IPS-NIHi7 (cell line): ENCODE data around the gene NBAS.
"Not testable (repeated sequence)": the region's sequence is repeated elsewhere in the genome, so short reads cannot be mapped to it uniquely, and the experiment has no call there.

ENCODE experiments used
- DNase-seq: peaks from one replicate; pipeline ENCODE4 v3.0.0; 2012; ENCODE audit warnings: mixed read lengths; ENCODE audit errors: extremely low spot score

Gene NBAS

GRCh38 chr2:15412309-15412708 lies 148.8 kb downstream of the NBAS start:
- DNase-seq = no peak

- no peak for DNase-seq
Measured at GRCh38 chr2:15410884-15411283, 150.2 kb downstream of the NBAS start.

GRCh38 chr2:15408759-15409158 lies 152.4 kb downstream of the NBAS start:
- DNase-seq = no peak

GRCh38 chr2:15407666-15408065 lies 153.5 kb downstream of the NBAS start:
- DNase-seq = no peak

- DNase-seq = not testable (repeated sequence)
Measured at GRCh38 chr2:15404511-15404910, 156.6 kb downstream of the NBAS start.

DNA sequence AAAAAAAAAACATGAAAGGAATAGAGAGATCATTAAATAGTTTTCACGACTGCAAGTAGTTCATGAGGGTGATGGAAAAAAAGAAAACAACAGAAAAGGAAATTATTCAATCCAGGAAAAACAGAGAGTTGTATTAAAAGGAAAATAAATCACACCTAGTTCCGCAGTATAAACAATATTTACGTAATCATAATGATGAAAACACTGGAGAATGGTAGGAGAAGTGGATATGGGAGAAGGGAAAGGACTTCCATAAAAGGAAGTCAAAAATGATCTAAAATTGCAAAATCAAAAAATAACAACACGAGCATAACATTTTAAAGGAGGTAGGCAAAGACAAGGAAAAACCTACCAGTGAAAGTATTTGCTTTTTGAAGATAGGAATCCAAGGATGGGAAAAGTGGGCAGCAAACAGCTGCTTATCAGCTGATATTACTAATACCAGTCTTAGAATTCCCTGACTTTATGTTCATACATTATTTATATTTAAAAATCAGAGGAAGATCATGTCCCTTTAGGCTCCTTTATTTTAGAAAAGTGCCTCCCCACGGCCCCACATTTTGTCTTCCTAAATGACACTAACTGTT lies 160.8 kb downstream of the NBAS start:
- DNase-seq = no peak

- no peak for DNase-seq
Measured at GRCh38 chr2:15399241-15399640, 161.9 kb downstream of the NBAS start.

GRCh38 chr2:15391751-15392150 lies 169.4 kb downstream of the NBAS start:
- no peak for DNase-seq

DNA sequence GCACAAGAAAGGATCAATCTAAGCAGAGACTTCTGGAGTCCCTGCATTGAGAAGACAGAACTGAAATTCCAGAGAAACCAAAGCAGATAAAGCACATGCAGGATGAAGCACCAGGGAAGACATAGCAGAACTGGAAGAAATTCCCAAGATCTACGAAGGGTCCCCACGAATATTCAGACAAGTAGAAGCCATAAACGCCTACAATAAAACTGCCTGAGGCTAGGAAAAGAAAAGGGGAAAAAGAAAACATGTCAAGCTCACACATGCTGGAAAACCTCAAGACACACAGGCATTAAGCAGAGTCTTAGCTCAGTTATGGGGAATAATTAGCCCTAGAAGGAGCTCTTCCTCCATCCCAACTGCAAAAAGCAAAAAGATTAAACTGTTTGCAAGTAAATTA lies 171.2 kb downstream of the NBAS start:
- no peak for DNase-seq

GRCh38 chr2:15389326-15389700 lies 171.8 kb downstream of the NBAS start:
- no peak for DNase-seq

- DNase-seq = no peak
Measured at GRCh38 chr2:15388406-15389325, 172.5 kb downstream of the NBAS start.

GRCh38 chr2:15385184-15385583 lies 175.9 kb downstream of the NBAS start:
- no peak for DNase-seq

DNA sequence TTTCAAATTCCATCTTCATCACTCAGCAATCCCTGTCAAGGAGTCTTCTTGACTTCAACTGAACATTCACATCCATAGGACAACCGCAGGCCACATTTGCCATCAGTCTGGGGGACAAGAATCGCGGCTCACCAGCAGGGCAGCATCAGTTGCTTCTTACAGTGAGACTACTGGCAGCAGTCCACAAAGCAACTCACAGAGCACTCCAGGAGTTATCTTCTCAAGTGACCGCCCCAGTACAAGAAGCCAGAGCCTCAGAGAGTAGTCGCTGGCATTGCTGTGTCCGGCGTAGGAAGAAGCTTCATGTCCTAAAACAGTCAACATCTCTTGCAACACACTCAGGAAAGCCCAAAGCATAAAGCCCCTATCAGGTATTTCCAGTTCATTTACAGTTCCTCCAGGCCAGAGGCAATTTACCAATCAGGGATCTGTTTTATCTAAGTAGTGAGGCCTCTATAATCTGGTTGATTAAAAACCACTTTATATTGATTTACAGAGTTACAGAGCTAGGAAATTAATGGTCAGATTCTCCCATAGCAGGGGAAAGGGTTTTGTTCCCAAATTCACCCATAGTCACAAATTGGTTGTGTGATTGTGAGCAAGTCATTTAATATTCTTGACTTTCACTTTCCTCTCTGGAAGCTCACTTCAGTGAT lies 177.3 kb downstream of the NBAS start:
- DNase-seq = no peak

DNA sequence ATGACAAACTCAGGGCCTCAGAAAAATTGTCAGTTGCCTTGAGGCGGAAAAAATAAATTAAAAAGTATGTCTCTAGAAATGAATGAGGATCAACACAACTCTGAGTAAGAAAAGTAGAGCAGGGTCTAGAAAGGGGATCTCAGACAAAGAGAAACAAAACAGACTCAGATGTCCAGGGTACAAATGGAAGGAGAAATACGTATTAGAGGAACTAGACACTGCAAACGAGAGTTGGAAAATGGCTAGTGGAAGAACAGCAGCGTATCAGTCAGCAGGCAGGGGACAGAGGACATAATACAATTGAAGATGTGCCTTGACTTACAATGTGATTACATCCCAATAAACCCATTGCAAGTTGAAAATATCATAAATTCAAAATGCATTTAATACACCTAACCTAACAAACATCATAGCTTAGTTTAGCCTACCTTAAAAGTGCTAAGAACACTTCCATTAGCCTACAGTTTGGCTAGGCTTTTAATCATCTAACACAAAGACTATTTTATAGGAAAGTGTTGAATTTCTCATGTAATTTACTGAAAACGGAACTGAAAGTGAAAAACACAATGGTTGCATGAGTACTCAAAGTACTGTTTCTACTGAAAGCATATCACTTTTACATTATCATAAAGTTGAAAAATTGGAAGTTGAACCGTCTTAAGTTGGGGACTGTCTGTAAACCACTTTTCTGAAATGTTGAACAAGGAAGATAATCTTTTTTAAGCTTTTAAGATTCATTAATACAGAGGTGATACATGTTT lies 182.8 kb downstream of the NBAS start:
- DNase-seq = no peak

- no peak for DNase-seq
Measured at GRCh38 chr2:15377202-15377601, 183.9 kb downstream of the NBAS start.

DNA sequence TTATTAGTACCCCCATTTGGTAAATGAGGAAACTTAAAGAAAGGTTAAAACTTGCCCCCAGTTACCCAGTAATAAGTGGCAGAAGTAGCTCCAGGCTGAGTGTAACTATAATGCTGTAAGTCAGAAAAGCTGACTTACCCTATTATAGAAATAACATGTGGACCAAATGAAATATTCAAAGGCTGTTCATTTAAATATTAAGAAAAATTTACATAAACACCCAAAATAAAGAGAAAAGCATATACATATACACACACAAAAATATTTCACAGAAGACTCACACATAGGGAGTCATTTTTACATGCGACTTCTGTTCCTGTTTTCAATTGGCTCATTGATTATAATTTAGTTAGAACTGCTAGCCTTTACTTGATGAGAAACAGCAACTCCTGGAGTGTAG lies 189.1 kb downstream of the NBAS start:
- DNase-seq = no peak

- no peak for DNase-seq
Measured at GRCh38 chr2:15369129-15369528, 192.0 kb downstream of the NBAS start.

GRCh38 chr2:15367715-15368114 lies 193.4 kb downstream of the NBAS start:
- no peak for DNase-seq

DNA sequence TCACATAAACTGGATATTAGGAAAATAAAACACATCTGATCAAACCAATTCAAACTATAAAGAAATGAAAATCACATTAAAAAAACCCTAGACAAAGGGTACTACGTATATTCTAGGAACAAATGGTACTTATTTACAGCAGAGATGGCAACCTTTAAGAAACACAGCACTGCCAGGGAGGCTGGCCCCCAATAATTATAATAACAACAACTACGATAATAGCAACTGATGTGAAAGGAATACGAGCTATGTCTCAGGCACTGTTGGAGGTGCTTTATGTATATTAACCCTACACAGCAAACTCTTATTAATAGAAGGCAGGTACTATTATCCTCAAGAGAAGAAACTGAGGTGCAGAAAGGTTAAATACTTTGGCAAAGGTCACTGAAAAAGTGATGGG lies 193.9 kb downstream of the NBAS start:
- no peak for DNase-seq

DNA sequence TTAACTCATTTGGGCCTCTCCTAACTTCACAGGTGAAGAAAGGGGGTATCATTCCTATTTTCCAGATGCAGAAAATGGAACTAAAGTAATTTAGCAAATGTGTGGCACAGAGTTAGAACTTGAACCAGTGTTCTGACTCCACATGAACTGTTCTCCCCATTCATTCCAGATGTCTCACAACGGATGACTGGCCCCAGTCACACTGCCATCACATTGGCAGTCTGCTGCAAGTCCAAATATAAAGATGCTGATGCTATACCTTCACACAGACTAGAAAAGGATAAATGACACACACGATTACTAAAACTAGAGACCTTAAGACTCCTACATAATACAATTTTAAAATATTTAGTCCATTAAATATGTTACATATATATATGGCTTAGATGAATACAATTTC lies 195.7 kb downstream of the NBAS start:
- DNase-seq = no peak

GRCh38 chr2:15364561-15364960 lies 196.6 kb downstream of the NBAS start:
- DNase-seq = no peak

DNA sequence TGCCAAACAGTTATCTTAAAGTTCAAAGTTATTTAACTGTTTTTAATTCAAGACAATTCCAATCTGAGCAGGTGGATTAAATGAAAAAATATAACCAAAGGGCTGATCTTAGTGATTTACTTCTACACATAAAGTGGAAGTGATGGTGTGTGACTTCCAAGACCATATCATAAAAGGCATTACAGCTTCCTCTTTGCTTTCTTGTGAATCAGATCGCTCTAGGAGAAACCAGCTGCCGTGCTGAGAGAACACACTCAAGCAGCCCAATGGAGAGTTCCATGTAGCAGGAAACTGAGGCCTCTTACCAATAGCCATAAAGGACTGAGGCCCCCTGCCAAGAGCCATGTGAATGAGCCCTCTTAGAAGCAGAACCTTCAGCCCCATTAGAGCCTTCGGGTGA lies 197.4 kb downstream of the NBAS start:
- no peak for DNase-seq
